ENCODE results near the gene CARD19.

Gene CARD19

GRCh38 chr9:93077811-93078210 lies 18.2 kb upstream of the CARD19 start:
- no peak for TF ChIP-seq CTCF (conservative IDR thresholded peaks at IDR 0.05)
- H3K27ac ChIP-seq, result no peak overlapping the region

- TF ChIP-seq CTCF (conservative IDR thresholded peaks at IDR 0.05), result no peak
Measured at GRCh38 chr9:93079371-93079770, 16.6 kb upstream of the CARD19 start.

GRCh38 chr9:93080406-93080805 lies 15.6 kb upstream of the CARD19 start:
- H3K27ac ChIP-seq, result no peak overlapping the region
- no peak for TF ChIP-seq CTCF (conservative IDR thresholded peaks at IDR 0.05)

More at GRCh38 chr9:93079371-93079770, 16.6 kb upstream of the CARD19 start:
- no peak overlapping the region for H3K27ac ChIP-seq

- no peak for TF ChIP-seq CTCF (conservative IDR thresholded peaks at IDR 0.05)
- H3K27ac ChIP-seq, result no peak overlapping the region
Measured at GRCh38 chr9:93081081-93081529, 14.9 kb upstream of the CARD19 start.

- TF ChIP-seq CTCF (conservative IDR thresholded peaks at IDR 0.05), result no peak
- H3K27ac ChIP-seq, result no peak overlapping the region
Measured at GRCh38 chr9:93081931-93082330, 14.1 kb upstream of the CARD19 start.

- no peak for TF ChIP-seq CTCF (conservative IDR thresholded peaks at IDR 0.05)
- H3K27ac ChIP-seq, result no peak overlapping the region
Measured at GRCh38 chr9:93082841-93083411, 13.1 kb upstream of the CARD19 start.

- no peak for TF ChIP-seq CTCF (conservative IDR thresholded peaks at IDR 0.05)
- H3K27ac ChIP-seq, result no peak overlapping the region
Measured at GRCh38 chr9:93083592-93084470, 12.2 kb upstream of the CARD19 start.

Measured in VCaP (cell line).